Measurements from ENCODE around the gene CORO2B.

Gene CORO2B

DNA sequence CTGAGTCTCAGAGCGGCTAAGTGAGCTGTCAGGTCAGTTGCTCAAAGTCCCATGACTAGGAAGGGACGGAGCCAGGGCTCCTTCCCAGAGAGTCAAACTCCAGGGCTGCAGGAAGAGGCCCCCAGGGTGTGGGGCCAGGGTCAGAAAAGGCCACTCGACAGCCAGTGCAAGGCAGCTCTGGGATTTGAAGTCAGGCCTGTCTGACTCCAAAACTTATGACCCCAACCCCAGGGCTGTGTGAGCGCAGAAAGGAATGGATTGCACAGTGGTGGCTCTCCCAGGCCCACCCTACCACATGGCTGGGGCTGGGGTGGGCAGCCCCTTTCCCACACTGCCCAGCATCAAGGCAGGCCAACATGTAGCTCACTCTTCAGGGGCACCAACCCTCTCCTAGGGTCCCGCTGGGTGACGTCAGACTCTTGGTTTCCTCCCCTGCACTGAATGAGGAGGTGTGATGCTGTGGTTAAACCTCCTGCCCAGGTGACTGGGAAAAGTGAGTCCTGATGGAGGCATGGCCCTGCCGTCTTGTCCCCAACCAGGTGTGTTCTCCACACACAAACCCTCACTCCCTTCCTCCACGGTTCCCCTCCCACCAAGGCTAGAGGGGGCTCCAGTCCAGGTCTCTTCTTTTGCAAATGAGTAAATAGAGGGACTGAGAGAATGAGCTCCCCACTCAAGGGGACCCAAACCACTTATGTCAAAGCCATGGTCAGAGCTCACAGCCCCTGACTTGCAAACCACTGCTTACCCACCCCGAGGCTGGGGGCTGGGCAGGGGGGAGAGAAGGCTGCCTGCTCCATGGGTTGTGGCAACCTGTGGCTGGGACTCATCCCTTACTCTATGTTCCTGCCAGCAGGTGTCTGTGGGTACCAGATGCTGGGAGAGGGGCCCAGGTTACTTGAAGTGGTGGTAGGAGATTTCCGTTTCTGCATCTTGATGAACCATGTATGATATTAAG is 23.8 kb upstream of the CORO2B start:
- DNase-seq (ENCODE audit: low read depth in 2 of 2, low spot score in 1 of 2) = no peak

DNA sequence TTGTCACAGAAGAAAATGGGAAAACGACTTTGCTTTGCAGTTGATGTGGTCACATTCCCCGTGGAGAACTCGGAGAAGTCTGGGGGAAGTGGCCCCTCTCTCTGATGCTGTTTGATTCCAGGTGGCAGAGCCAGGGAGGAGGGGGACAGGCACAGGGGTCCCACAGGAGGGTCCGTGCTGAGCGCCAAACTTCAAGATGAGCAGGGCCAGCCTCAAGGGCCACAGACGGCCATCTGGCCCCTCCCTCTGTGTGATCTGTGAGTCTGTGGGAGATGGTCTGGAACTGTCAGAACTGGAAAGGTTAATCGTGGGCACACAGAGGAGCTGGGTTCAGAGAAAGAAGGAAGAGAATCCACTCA is 23.1 kb upstream of the CORO2B start:
- DNase-seq (ENCODE audit: low read depth in 2 of 2, low spot score in 1 of 2) = no peak

DNA sequence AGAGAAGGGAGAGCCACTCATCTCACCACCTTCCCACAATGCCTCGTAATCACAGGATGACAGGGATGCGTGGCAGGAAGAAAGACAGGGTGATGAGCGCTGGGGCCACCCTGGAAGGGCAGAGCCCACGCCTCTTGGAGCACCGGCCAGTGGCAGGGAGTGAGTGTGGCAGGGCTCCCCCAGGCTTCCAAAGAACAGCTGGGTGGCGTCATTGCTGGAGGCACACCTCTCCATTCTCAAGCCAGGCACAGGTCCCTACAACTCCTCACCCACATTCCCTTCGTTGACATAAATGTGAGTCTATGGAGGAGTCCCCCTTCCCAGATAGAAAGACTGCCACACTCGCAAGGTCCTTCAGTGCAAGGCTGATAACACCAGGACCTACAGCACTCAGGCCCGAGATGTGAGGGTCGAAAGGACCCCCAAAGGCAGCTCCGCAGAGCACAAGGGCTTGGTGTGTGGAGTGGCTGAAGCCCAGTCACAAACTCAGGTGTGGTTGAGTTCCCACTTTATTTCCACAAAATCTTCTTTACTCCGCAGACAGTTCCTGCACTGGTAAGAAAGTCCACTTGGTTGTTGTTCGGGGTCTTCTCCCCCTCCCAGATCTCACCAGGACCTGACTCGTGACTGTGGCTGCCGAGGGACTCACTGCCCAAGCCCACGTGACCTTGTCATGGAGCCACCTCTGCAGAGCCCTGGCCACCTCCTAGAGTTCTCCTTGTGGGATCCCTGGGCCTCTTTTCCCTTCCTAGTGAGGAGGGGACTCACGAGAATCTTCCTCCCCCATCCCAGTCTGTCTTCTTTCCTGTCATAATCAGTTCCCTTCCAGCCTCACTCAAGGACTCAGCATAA is 22.4 kb upstream of the CORO2B start:
- DNase-seq (ENCODE audit: low read depth in 2 of 2, low spot score in 1 of 2) = no peak

DNA sequence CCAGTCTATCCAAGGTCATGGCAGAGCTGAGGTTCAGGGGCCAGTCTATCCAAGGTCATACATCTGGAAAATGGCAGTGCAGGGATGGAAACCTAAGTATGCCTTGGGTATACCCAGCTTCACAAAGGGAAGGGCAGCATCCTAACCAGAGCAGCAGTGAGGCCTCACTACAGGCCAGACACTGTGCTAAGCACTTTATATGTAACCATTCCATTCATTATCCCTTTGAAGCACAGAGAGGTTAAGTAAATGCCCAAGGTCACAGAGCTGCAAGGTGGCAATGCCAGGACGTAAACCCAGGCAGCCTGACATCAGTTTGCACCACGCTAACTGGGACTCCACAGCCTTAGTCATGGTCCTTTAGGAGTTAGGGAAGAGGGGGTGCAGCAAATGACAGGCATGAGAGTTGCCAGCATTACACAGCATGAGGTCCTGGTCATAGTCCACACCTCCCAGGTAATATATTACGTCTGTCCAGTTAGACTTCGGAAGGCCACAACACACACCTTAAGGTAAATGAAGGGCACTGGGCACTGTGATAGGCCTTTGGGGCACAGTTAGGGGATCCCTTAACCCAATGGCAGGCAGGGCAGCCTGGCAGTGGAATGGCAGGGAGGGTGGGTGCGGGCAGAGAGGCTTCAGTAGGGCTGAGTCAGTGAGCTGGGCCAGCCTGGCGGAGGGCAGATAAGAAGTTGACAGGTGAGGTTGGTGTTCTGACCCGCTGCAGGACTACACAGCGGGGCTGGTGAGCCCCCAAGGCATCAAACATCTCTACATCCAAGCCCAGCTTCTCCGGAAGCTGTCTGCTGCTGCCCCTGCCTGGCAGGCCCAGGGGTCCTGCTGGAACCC is 21.1 kb upstream of the CORO2B start:
- DNase-seq (ENCODE audit: low read depth in 2 of 2, low spot score in 1 of 2) = no peak

DNA sequence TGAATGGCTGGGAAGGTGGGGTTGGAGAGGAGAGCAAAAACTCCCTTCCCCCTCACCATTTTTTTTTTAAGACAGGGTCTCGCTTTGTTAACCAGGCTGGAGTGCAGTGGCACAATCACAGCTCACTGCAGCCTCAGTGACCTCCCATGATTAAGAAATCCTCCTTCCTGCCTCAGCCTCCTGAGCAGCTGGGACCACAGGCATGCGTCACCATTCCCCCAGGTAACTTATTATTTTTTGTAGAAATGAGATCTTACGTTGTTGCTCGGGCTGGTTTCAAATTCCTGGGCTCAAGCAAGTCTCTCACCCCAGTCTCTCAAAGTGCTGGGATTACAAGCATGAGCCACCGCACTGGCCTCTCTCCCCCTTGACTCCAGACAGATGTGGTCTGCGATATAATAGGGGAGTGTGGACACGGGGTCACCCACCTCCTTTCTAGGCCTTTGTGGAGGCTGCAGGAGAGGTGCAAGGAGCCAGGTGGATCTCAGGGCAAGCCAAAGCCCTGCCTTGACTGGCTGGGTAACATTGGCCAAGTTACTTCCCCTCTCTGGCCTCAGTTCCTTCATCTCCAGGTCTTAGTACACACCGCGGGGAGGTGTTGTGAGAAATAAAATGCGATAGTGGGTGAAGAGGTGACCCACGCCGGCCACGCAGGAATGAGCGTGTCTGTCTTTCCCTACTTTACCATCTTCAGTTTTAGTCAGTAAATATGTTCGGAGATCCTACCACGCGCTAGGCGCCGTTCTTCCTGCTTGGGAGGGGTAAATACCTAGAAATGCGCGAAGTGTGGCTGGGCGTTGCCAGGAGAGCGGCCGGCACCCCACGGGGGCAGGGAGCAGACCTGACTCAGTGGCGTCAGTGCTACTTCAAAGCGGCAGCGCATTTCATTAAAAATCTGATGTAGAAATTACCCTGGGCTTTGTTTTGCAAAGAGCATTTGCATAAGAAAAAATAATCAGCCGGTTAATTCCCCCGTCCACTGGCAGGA is 20.2 kb upstream of the CORO2B start:
- DNase-seq (ENCODE audit: low read depth in 2 of 2, low spot score in 1 of 2) = no peak

DNA sequence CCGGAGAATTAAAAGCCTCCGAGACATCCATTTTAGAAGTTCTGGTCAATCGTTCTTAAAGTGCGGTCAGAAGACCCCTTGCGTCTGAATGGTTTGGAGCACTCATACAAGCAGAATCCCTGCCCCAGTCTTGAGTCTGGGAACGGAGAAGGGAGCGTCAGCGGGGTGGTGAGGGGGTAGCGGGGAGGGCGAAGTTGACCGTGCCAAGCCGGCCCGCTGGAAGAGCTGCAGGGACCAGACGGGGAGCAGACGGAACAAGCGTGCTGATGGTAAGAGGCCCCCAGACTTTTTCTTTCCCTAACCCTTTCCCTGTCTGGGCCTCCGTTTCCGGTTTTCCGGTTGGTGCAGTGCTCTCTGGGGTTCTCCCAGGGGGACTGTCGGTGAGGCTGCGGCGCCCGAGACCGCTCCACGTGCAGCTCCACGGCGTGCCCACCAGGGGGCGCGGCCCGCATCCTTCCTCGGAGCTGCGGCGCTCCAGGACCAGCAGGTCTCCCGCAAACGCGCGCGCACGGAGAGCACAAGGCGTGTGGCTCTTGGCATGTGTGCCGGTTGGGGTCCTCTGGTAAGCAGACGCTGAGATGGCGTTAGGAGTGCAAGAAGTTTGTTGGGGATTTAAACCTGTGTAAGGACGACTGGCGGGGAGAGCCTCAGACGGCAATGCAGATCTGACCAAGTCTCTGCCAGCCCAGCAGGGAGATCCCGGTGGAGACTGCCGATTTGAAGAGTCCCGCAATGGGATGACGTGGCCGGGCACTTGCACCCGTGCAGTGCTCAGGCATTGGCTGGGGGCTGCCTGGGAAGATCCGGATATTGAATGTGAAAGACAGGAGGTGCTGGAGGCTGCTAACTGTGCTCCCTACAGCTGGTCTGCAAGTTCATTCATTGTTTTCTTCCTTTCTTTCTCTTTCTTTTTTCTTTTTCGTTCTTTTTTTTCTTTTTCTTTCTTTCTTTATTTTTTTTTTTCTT is 19.2 kb upstream of the CORO2B start:
- peak; percentile 23 to 49 for DNase-seq (ENCODE audit: low read depth in 2 of 2, low spot score in 1 of 2)

DNA sequence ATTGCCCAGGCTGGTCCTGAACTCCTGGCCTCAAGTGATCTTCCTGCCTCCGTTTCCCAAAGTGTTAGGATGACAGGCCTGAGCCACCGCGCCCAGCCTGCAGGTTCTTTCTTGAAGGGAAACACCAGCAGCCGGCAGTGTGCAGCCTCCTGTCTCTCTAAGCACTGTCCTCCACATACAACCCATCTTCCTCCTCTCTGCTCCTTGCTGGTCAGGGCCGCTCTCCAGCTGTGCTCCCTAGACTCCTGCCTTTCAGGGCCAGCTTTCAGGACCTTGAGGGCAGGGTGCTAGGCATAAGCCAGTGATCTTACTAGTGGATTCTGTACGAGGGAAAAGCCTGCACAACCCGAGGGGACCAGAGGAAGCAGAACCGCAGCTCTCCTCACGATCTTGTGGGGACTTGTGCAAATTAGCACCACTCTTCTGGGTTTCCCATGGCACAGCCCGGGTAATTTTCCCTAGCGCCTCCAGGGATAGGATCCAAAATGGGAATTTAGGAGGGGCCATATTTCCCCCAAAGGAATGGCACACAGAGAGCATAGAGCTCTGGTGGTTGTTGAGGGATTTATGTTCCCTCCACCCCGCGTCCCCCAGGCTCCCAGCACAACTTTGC is 18.2 kb upstream of the CORO2B start:
- no peak for DNase-seq (ENCODE audit: low read depth in 2 of 2, low spot score in 1 of 2)

DNA sequence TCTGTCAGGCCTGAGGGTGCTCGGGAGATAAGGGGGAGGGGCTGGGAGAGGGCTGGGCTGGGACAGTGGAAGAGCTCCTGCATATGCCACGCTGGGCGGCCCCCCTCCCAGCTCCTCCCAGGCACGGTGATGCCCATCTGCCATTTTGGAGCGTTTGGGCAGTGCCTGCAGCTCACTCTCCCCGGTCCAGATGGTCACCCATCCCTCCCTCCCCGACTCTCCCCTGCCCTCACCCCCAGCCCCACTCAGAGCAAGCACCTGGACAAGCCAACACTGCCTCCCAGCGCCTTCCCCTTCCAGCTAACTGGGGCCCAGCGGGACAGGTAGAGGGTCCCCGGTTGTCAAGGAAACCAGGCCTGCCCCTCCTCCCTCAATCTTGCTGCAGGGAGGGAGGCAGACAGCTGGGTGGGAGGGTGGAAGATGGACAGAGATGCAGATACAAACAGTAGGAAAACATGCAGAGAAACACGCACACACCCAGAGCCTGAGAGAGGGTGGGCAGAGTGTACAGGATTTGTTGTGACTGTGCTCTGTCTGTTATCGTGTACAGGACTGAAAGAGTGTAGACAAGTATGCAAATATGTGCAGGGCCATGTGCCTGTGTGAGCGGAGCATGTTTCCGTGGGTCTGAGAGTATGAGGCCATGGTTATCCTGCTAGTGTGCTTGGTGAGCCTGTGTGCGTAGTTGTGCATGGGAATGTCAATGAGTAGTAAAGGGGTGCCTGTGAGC is 17.5 kb upstream of the CORO2B start:
- no peak for DNase-seq (ENCODE audit: low read depth in 2 of 2, low spot score in 1 of 2)

DNA sequence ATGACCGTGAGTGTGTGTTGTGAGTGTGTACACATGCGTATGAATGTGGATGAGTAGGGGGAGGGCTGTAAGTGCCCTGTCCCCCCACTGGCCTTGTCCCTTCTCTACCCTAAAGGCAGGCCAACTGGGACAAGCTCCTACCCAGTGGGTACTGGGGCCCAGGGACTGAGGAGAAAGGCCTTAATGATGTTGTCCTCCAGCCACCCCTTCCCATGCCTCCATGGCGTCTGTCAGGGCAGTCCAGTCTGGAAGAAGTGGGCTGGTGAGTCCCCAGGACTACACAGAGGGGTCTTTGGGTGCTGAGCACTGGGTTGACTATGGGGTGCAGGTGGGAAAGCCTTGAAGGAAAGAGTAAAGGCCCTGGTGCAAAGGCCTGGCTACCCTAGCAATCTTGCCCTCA is 16.9 kb upstream of the CORO2B start:
- DNase-seq (ENCODE audit: low read depth in 2 of 2, low spot score in 1 of 2) = no peak

DNA sequence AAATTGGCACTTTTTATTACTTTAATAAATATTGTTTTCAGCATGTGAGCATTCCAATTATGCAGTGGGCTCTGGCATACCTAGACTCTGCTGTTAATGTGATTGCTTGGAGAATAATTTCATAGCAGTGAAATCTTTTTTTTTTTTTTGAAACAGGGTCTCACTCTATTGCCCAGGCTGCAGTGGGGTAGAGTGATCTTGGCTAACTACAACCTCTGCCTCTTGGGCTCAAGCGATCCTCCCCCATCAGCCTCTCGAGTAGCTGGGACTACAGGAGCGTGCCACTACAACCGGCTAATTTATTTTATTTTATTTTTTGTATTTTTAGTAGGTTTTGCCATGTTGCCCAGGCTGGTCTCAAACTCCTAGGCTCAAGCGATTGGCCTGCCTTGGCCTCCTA is 14.6 kb upstream of the CORO2B start:
- DNase-seq (ENCODE audit: low read depth in 2 of 2, low spot score in 1 of 2) = no peak

DNA sequence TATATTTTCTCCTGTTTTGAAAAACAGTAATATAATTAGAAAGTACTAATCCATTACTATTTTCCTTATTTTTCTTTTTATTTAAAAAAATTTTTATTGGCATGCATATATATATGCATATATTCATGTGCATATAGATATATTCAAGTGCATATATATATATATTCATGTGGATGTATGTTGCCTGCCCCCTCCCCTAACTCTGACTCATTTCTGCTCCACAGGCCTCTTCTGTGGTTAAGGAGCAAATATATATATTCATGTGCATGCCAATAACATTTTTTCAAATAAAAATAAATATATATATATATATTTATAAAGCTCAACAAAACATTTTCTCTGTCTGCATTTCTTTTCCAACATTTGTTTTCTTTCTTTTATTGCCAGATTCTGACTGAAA is 13.6 kb upstream of the CORO2B start:
- DNase-seq (ENCODE audit: low read depth in 2 of 2, low spot score in 1 of 2) = no peak

DNA sequence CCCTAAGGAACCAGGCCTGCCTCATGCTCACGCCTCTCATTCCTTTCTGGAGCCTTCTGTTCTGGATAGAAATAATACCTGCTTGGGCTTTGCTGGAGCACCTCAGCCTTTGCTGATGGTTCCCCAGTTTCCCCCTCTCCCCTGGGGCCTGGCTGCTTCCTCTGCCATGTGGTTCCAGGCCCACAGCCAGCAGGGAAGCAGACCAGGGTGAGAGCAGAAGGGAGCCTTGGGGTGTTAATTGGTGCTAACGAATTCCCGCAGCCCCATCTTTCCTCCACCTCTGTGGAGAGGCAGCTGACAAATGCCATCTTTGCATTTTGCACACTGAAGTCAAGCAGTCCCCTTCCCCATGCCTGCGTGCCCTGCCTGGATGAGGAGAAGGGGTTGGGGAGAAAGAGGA is 13.1 kb upstream of the CORO2B start:
- no peak for DNase-seq (ENCODE audit: low read depth in 2 of 2, low spot score in 1 of 2)

DNA sequence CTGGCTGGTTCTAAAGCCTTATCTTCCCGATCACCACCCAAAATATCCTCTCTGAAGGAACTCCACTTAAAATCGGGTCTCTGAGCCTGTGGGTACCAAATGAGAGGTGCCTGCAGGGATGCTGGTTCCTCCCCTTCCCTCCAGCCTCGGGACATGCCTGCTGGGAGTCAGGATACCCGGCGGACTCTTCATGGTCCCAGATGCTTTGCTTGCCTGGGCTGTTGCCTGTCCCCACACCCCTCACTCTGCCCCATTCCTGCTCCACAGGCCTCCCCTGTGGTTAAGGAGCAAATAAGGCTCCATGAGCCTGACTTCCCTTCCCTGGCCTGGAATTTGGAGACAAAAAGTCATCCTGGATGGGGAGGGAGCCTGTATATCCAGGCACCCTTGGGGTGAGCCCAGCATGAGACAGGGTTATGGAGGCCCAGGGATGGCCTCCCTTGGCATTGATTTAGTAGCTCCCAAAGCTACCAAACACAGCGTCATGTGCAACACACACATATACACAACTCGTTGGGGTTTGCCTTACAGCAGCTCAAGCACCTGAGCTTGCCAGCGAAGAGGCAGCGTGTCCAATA is 12.3 kb upstream of the CORO2B start:
- DNase-seq (ENCODE audit: low read depth in 2 of 2, low spot score in 1 of 2) = no peak

DNA sequence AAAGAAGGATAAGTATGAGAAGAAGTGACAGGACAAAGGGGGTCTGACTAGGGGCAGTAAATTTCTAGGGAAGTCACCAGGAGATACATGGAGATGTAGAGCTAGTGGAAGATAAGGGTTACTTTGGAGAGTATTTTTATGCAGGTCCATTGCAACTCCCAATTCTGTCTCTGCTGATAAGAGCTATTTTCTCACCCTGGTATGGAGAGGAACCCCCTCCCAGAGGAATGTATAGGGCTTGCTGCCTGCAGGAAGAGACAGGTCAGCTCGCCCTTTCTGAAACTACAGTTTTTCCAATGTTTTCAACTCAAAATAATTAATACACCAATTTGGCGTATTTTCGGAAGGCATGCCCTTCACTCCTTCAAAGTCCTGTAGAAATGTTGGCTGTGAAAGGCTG is 11.4 kb upstream of the CORO2B start:
- no peak for DNase-seq (ENCODE audit: low read depth in 2 of 2, low spot score in 1 of 2)

DNA sequence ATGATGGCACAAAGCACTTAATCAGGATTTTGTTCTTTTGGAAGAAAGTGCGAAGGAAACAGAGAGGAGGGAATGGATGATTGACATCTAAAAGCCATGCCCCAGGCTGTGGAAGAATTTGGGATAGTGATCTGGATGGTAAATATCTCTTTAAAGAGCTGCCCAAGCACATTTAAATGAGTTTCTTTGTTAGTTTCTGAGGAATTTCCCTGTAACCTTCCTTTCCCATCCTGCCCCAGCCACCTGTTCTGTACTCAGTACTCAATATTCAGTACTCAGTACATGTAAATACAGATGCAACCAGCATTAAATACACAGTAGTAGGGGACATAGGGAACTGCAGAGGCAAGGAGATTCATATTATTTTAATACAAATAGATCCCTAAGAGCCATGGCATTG is 7.8 kb upstream of the CORO2B start:
- DNase-seq (ENCODE audit: low read depth in 2 of 2, low spot score in 1 of 2) = no peak

DNA sequence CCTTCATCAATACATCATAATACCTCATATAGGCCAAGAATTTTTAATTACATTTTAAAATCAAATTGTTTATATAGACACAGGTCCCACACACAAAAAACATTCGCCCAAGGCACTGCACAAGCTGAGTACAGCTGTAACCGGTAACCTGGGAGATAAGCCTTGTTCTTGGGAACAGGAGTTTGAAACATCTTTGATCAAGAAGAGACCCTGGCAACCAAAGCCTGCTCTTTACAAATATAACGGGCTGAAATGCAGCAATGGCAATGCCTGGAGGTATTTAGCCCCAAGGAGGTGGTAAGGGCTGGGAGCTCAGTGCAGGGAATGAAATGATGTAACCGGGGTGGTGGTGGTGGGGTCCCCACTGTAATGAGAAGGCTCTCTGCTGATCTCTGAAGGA is 7.2 kb upstream of the CORO2B start:
- DNase-seq (ENCODE audit: low read depth in 2 of 2, low spot score in 1 of 2) = no peak

DNA sequence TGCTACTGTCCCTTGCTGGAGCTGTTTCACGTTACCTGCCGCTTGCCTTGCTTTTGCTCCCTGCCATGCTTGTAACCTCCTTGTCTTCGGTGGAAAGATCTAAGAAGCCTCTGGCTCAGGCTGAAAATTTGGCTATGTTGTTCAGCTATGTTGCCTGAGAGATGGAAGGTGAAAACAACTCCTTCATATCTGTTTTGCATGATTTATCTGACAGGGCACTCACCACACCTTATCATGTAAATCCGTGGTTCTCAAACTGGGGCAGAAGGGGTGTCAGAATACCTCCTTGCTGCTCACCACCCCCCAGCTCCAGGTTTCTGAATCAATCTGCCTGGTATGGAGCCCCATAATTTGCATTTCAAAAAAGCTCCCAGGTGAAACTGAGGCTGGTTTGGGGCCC is 6.5 kb upstream of the CORO2B start:
- no peak for DNase-seq (ENCODE audit: low read depth in 2 of 2, low spot score in 1 of 2)

DNA sequence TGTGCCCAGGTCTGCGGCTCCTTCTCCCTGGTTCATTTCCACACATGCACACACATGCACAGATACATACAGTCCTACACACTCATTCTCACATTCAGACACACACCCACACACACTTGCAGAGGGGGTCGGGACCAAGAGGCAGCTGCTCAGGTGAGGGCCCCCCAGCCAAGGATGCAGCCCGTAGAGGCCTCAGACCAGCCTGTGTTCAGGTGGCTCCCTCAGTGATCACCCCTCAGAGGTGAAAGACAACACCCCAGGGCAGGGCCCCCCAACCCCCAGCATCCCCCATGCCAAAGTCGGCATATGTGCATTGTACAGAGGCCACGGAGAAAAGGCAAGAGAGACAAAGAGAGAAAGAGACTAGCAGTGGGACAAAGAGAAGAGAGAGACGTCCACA is 5.9 kb upstream of the CORO2B start:
- DNase-seq (ENCODE audit: low read depth in 2 of 2, low spot score in 1 of 2) = no peak

All from stimulated activated CD8-positive, alpha-beta memory T cell treated with anti-CD3 and anti-CD28 coated beads, Interleukin-4, amount 100 ng/mL, for 1 hour (primary cell).